GM21360 (cell line): ENCODE measurements around the gene ATP6V0E1.

Experiments used
- ATAC-seq: cut with Tn5 transposase; IDR thresholded peaks from one replicate; pipeline ENCODE4 v1.9.1; 2021; ENCODE audit warnings: mild to moderate bottlenecking, moderate library complexity; ENCODE audit not compliant: unreplicated experiment

ATP6V0E1 gene

DNA sequence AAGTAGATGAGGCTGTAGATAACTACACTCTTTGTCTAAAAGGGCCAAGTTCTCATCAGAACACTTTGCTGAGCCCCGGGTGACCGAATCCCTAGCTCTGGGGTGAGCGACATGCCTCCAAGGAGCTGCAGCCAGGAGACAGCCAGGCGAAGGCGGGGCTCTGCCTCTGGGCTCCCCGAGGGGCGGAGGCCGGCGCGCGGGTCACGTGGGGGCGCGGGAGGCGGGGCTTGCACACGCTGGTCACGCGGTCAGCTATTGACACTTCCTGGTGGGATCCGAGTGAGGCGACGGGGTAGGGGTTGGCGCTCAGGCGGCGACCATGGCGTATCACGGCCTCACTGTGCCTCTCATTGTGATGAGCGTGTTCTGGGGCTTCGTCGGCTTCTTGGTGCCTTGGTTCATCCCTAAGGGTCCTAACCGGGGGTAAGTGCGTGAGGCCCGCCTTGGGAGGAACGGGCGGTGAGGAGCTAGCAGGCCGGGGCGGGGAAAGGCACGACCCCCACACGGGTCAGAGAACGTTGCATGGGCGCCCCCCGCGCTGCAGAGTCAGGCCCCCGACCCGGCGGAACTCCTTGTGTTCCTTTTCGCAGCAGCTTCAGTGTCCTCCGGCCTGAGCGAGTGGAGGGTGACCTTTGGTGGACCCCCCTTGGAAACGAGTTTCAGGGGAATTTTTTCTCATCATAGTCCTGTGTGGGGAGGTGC lies at the start of gene ATP6V0E1:
ATP6V0E1 (plus strand) TSS at position 230 of the 702 bp plus-strand sequence; CDS start at position 320, 90 bp downstream.
- ATAC-seq: peak; percentile 86

DNA sequence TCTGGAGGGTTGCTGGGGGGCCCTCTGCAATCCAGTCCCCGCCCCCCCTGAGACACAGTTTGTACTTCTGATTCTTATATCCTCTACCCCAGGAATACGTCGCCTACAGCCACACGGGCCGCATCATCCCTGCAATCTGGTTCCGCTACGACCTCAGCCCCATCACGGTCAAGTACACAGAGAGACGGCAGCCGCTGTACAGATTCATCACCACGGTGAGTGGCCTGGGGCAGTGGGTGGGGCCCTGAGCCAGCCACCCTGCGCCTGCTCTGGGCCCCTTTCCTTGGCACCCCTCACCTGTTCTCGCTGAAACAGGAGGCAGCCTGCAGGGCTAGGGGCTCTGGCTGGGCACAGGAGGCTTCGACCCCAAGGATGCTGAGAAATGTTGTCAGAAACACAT lies 48.5 kb upstream of the ATP6V0E1 start:
- no peak for ATAC-seq

DNA sequence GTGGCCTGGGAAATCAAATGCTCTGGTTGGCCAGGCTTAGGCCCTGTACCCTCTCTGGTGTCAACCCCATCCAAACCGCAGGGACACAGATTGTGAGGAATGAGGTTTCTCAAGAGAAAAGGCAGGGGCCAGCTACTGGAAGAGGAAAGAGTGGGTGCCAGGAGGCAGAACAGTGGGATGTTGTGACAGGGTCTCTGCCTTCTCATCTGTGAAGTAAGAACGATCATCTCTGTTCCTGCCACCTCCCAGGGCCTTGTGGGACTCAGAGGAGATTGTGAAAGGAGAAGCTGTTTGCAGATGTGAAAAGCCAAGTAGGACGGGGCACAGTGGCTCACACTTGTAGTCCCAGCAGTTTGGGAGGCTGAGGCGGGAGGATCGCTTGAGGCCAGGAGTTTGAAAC lies 47.2 kb upstream of the ATP6V0E1 start:
- no peak for ATAC-seq

DNA sequence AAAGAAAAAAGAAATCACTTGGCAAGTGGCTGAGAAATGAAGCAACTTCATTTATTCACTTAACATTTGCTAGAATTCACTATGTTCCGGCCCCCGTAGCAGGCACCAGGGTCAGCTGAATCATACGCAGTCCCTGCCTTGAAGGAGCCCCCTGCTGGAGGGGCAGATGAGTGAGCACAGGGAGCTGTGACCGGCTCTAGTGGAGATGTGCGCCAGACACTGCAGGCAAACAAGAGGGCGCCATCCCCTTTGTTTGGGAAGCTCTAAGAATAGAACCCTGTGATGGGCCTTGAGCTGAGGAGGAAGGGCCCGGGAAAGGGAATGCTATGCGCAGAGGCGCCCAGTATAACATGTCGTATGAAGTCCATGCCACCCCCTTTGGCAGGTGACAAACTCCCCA lies 44.5 kb upstream of the ATP6V0E1 start:
- ATAC-seq: no peak

DNA sequence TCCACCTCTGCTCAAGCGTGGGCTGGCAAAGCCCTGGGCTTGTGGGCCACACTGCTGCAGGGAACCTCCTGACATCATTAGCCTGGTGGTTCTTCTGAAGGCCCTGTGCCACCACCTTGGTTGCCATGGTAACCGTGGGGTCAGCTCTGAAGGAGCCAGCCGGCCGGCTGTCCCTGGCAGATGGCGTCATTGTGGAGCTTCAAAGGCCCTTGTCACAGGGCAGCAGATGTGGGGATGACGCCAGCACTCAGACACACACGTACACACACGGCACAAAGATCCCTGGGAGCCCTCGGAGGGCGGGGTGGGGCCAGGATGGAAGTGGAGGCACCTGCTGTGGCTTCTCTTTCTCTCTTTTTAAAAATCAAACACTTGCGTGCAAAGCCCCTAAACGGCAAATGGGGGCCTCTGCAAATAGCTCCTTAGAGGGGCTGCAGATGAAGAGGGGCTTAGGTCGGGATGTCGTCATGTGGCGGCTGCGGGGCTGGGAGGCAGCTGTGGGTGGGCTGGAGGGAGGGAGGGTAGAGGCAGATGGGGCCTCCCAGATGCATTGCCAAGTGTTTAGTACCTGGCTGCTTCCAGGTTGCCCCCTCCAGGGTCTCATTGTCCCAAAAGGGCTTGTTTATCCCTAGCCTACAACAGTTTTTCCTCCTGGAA lies 43.8 kb upstream of the ATP6V0E1 start:
- no peak for ATAC-seq

DNA sequence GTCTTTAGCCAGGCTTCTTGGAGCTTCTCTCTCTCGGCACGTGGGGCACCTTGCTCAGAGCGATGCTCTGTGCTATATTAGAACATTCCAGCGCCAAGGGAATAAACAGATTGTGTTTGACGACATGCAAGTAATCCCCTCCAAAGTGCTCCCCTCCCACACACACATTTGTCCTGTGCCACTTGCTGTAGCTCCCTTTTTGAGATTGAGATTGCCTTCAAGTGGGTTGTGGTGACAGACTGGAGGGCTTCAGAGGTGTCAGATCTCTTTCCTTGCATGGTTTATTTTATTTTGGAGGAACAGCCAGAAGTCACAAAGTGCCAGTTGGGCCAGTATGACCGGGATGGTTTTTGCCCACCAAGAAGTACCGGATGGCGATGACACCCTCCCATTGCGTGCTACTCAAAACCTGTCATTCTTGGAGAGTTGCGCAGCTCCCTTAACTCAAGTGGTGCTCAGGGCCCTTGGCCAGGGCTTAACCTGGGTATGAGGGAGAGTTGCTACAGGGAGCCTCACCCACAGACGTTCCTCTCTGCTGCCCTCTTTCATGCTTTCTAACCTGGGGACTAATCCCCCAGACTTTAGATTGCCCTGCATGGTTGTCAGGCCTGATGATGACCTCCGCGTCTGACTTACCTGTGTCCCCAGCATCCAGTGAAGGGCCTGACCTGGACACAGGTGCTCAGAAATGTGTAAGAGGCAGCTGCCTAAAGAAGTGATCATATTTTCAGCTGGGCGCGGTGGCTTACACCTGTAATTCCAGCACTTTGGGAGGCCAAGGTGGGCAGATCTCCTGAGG lies 43.1 kb upstream of the ATP6V0E1 start:
- ATAC-seq: no peak

DNA sequence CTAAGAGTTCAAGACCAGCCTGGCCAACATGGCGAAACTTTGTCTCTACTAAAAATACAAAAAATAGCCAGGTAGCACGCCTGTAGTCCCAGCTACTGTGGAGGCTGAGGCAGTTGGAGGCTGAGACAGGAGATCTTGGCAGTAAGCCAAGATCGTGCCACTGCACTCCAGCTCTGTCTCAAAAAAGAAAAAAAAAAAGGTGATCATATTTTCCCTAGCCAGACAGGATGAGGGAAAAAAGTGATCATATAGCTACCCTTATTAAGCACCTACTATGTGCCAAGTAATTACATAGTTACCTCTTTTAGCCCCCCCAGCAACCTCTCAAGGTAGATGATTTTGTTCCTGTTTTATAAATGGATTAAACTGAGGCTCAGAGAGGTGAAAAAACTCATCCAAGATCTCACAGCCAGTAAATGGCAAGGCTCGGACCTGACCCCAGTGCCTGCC lies 42.5 kb upstream of the ATP6V0E1 start:
- no peak for ATAC-seq

DNA sequence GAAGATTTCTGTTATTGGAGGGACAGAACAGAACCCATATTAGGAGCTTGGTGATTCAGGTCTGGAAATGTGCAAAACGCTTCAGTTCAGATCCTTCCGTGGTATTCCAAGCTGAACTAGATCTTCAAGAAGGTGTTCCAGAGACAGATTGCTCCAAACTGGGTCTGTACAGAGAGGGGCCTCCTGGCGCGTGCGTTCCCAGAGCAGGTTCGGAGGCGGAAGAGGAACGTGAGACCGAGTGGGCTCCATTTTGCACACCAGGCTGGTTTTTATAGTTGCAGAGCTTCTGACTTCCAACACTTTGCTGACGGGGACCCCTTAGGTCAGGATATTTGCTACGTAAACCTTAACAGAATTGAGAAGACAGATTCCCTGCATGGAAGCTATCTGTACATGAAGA lies 41.0 kb upstream of the ATP6V0E1 start:
- ATAC-seq: no peak

DNA sequence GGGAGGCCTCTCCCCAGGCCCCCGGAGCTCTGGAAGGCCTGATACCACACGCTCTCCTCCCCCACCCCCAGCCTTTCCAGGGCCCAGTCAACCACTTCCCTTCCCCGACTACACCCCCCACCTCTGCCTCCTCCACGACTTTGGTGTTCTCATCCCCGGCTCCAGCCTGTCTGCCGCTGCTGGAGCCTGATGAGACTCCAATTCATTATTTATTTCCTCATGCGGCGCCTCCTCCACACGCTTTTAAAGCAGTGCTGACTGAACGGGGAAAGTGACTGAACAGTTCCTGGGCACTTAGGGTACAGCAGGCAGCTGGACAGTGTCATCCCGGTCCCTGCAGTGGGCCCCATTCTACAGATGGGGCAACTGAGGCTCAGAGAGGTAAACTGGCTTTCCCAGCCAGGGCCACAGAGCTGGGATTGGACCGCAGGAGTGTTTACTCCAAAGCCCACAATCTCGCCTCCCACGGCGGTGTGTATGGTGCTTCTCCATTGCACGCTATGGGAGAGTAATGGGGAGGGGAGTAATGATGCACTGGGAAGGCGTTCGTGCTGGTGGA lies 40.2 kb upstream of the ATP6V0E1 start:
- no peak for ATAC-seq

DNA sequence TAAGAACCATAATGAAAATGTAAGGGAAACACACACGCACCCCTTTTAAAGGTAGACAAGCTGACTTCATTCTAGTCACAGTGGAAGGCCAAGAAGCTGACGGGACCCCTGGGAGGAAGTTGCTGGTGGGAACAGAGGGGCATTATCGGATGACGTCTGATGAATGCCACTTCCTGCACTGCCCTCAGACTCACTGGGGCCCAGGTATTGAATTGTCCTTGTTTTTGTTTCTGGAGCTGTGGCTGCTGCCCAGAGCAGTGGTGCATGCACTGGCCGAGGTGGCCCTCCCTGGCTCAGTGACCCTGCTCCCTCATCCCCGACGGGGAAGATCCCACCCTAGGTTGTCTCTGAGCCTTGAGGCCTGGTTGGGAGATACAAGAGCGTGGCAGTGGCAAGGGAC lies 39.7 kb upstream of the ATP6V0E1 start:
- no peak for ATAC-seq

DNA sequence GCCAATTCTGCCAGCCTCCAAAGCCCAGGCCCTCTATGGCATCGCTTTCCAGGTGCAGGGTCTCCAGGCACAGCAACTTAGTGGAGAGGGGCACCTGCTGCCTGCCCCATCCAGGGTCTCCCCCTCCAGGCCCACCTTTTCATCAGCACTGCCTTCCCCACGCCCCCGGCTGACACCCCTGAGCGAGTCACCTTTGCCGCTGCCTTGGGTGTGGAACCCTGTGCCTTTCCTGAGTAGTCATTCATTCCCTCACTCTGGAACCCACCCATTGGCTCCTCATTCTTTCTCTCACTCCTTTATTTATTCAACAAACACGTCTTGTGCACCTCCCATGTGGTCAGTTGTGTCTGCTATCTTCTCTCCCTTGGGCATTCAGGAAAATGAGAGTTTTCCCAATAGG lies 38.8 kb upstream of the ATP6V0E1 start:
- no peak for ATAC-seq

DNA sequence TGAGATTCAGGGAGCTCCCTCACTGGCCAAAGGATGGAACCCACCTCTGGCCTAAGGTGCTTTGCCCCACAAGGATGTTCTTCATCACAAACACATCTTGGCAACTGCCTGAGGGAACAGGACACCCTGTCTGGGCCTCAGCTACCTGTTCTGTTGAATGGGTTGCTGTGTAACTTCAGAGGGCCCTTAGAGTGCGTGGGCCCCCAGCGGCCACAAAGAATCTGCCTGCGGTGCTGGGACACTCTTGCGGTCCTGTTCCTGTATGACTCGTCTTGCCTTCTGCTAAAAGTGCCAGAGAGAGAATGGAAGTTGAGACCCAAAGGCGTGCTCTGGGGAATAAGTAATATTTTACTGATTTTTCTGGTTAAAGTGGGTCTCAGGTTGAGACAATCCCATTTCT lies 38.4 kb upstream of the ATP6V0E1 start:
- no peak for ATAC-seq

DNA sequence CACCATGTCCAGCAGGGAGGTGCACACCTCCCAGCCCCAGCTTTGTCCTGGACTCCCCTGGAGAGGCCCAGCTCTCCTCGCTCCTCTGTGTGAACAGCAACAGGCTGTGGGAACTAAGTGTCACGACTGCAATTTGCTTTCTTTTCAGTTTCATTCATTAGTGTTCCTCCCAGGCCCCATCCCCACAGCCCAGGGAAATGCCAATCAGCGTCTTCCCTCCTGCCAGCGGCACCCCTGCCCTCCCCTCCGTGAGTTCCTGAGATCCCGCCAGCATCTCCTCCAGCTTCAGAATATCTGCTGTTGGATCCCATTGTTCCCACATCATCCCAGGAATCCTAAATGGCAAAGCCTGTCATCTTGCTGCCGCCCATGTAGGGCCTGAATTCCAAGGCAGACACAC lies 37.4 kb upstream of the ATP6V0E1 start:
- no peak for ATAC-seq

DNA sequence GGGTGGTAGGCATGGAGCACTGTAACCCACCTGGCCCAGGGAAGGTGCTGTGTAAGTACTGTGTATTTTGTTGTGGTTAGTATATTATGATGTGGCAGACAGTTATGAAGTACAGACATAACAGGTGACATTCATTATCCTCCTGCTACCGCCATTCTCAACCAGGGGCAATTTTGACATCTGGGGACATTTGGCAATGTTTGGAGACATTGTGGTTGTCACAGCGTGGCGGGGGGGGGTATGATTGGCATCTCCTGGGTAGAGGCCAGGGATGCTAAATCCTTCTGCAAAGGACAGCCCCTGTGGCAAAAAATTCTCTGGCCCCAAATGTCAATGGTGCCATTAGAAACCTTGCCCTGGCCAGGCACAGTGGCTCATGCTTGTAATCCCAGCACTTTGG lies 34.1 kb upstream of the ATP6V0E1 start:
- no peak for ATAC-seq

DNA sequence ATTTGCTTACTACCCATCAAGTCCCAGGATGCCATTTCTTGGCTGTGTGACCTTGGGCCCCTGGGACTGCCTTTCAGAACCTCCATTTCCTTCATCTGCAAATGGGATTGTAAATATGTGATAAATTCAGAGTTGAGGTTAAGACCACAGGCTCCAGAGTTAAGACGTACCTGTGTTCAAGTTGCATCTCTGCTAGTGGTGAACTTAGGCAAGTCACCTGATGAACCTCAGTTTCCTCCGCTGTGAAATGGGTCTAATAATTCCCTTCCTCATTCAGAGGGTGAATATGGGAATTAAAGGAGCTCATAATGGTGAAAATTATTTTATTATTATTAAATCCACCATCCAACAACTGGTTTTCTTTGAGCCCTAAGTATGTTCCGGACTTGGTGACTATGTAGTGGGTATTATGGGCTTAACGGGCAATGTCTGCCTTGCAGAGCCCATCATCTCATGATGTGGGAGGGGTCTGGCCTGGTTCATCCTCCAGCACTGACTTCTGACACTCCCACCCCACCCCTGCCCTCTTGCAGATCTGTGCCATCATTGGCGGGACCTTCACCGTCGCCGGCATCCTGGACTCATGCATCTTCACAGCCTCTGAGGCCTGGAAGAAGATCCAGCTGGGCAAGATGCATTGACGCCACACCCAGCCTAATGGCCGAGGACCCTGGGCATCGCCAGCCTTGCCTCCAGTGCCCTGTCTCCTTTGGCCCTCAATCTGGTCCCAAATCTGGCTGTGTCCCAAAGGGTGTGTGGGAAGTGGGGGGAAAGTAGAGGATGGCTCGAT lies 33.2 kb upstream of the ATP6V0E1 start:
- no peak for ATAC-seq

DNA sequence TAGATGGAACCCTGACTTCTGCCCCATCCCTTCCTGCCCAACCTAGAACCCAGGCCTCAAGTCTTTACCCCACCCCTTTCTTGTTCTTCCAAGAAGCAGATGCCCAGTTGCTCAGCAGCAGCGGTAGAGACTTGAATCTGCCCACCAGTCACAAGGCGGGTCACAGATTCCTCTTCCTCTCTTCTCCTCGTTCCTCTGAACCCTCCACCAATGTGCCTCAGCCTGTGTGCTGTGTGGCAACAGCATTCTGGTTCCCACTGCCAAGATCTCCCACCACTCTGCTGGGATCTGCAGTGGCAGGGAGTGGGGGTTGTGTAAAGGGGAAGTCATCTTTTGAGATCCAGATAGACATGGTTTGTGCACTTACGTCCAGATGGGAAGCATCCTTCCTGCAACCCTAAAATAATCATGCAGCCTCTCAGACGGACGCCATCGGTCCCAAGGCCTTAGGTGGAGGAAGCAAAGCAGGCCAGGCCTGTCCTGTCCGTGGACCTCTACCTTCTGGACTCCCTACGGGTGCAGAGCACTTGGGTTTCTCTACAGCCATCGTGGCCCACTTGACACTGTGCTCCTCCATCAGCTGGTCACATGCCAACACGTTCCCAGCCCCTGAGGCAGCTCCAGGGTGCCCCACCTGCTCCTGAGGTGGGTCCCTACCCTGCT lies 32.1 kb upstream of the ATP6V0E1 start:
- ATAC-seq: no peak

DNA sequence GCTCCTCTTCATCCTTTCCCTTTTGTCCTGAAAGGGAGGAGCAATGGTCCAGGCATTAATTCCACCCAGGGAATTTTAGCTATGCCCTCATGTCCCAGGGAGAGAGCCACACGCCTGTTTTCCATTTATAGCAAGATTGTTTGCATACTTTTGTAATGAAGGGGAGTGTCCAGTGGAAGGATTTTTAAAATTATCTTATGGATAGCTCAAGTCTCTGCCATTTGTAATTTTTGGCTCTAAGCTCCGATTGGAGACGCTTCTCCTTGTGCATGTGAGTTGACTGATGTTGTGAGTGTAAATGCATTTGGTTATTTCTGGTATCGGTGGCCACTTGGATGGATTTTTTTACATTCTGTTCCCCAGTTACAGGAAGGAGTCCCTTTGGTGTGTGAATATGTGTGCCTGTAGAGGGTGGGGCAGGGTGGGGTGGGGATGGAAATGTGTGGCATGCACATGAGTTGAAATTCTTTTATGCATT lies 31.5 kb upstream of the ATP6V0E1 start:
- no peak for ATAC-seq

DNA sequence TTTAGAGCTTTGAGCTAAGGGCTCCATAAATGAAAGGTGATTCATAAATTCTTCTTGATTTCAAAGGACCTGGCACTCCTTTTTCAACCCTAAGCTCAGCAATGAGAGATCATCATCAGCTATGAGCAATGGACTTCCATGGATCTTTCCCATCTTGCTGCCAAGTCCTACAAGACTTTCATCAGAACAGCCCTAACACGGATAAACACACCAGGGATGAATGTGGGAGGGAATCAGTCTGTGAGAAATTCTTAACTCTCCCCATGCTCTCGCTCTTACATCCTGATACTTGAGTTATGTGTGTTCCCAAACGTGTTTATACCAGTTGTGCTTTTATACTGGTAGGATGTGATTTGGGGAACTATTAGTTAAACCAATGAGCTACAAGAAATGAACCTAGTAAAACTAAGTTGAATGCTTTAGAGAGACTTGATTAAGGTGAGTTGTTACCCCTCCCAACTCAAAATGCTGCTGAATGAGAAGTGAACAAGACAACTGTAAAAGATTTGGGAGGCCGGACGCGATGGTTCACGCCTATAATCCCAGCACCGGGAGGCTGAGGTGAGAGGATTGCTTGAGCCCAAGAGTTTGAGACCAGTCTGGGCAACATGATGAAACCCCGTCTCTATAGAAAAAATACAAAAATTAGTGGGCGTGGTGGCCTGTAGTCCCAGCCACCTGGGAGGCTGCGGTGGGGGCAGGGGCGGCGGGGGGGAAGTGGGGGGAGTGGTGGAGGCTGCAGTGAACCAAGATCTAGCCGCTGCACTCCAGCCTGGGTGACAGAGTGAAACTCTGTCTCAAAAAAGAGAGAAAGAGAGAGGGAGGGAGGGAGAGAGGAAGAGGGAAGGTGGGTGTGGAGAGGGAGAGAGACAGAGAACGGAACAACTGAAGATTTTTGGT lies 29.5 kb upstream of the ATP6V0E1 start:
- no peak for ATAC-seq

DNA sequence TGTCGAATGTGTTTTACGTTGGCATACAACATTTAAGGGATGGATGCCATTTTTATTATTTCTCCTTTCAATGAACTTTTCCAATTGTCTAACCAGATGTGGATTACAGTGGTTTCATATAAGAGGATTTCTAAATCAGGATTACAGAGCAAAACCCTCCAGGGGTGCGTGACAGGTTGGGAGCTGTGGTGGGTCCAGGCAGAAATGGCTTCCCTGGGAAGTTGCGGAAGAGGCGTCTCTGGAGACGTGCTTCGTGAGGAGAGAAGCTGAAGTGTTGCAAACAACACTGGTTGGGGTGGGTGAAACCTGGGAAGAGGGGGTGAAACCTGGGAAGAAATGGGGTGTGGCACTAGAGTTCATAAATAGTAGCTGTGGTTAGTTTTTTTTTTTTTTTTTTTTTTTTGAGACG lies 28.8 kb upstream of the ATP6V0E1 start:
- ATAC-seq: no peak
